T1000 (cell line): ENCODE results near the gene PTMA.
"Not testable (repeated sequence)": the region's sequence is repeated elsewhere in the genome, so short reads cannot be mapped to it uniquely, and the experiment has no call there.

Experiments used
- DNase-seq: peaks from one replicate; lab custom pipeline; 2025; ENCODE audit warnings: mixed read lengths; lab: John Stamatoyannopoulos, UW

PTMA gene

GRCh38 chr2:231696004-231696367, 12.3 kb upstream of the PTMA start:
- no peak for DNase-seq

GRCh38 chr2:231699006-231699405, 9.3 kb upstream of the PTMA start:
- DNase-seq, result no peak

- DNase-seq, result no peak
Measured at GRCh38 chr2:231701456-231702373, 6.6 kb upstream of the PTMA start.

- DNase-seq, result no peak
Measured at GRCh38 chr2:231704017-231704416, 4.3 kb upstream of the PTMA start.

GRCh38 chr2:231706731-231707624, 1.3 kb upstream of the PTMA start:
- peak; percentile 95 for DNase-seq

GRCh38 chr2:231707625-231707926, 749 bp upstream of the PTMA start:
- DNase-seq, result peak; percentile 49

- no peak for DNase-seq
Measured at GRCh38 chr2:231708773-231709635, 679 bp downstream of the PTMA start.

GRCh38 chr2:231709636-231709980, 1.3 kb downstream of the PTMA start:
- no peak for DNase-seq

- peak; percentile 78 for DNase-seq
Measured at GRCh38 chr2:231709981-231710798, 1.9 kb downstream of the PTMA start.

GRCh38 chr2:231710799-231711676, 2.7 kb downstream of the PTMA start:
- no peak for DNase-seq

GRCh38 chr2:231711677-231712450, 3.5 kb downstream of the PTMA start:
- no peak for DNase-seq

- DNase-seq, result not testable (repeated sequence)
Measured at GRCh38 chr2:231712451-231713021, 4.2 kb downstream of the PTMA start.

GRCh38 chr2:231713406-231713729, 5.0 kb downstream of the PTMA start:
- DNase-seq, result not testable (repeated sequence)

- peak; percentile 79 for DNase-seq
Measured at GRCh38 chr2:231713730-231714638, 5.7 kb downstream of the PTMA start.

- peak; percentile 36 for DNase-seq
Measured at GRCh38 chr2:231714639-231715498, 6.5 kb downstream of the PTMA start.

- DNase-seq, result no peak
Measured at GRCh38 chr2:231715499-231715837, 7.1 kb downstream of the PTMA start.

GRCh38 chr2:231715988-231716616, 7.8 kb downstream of the PTMA start:
- DNase-seq, result no peak
